IMR-90 (cell line): ENCODE measurements around the gene KLF8. TPM values are rescaled to one million over a fixed set of nuclear protein-coding genes. Genes with fewer than 3 reads are reported as not detected.

Source experiments
- ATAC-seq: fragments of 200-7000 bp; cut with Tn5 transposase; 2 replicates; pipeline ENCODE4 v1.9.1; 2020; ENCODE audit warnings: low read depth, mild to moderate bottlenecking, moderate library complexity
- BruUV-seq: library from RNA; stranded (reverse); fragments of 400-500 nt; replicated peaks from 2 replicates; lab custom pipeline; 2021; lab: Mats Ljungman, UMichigan
- CTCF ChIA-PET: fragments of 300-600 bp; formaldehyde crosslinking; extraction: SDS; loops from one replicate; lab custom pipeline; 2021; ENCODE audit warnings: antibody characterized with exemption; lab: Yijun Ruan, JAX
- POLR2A ChIA-PET: fragments of 300-600 bp; sonication (Branson Sonifier 250); formaldehyde crosslinking; loops from one replicate; lab custom pipeline; 2022; ENCODE audit warnings: antibody characterized with exemption; ENCODE audit not compliant: unreplicated experiment; lab: Charles Lee
- DNase-seq: peaks from one replicate; pipeline ENCODE4 v3.0.0; 2013
- H2AFZ ChIP-seq: replicated peaks from 2 replicates; pipeline ENCODE3; 2013; ENCODE audit warnings: low read length, mild to moderate bottlenecking; ENCODE audit not compliant: poor library complexity
- H2AK5ac ChIP-seq: 2 replicates; pipeline ENCODE4 v1.6.1; 2013; ENCODE audit warnings: low read depth, low read length, inconsistent platforms
- H2AK9ac ChIP-seq: replicated peaks from 2 replicates; pipeline ENCODE3; 2013; ENCODE audit warnings: mild to moderate bottlenecking, low read depth, low read length, moderate library complexity; ENCODE audit not compliant: poor library complexity
- H2BK120ac ChIP-seq: 2 replicates; pipeline ENCODE4 v1.6.1; 2013; ENCODE audit warnings: low read depth, low read length, inconsistent platforms
- H2BK15ac ChIP-seq: 3 replicates; pipeline ENCODE4 v1.6.1; 2013; ENCODE audit warnings: low read depth, low read length, inconsistent platforms
- H2BK20ac ChIP-seq: 2 replicates; pipeline ENCODE4 v1.6.1; 2013; ENCODE audit warnings: low read depth, mild to moderate bottlenecking, inconsistent platforms, low read length, moderate library complexity
- H2BK5ac ChIP-seq: 2 replicates; pipeline ENCODE4 v1.6.1; 2013; ENCODE audit warnings: mild to moderate bottlenecking, low read depth, low read length, inconsistent platforms; ENCODE audit not compliant: poor library complexity, severe bottlenecking
- H3K14ac ChIP-seq: replicated peaks from 2 replicates; pipeline ENCODE4 v1.6.1; 2013; ENCODE audit warnings: low read depth, low read length, inconsistent platforms
- H3K18ac ChIP-seq: 2 replicates; pipeline ENCODE4 v1.6.1; 2013; ENCODE audit warnings: low read depth, low read length, control low read depth
- H3K23ac ChIP-seq: 2 replicates; pipeline ENCODE4 v1.6.1; 2013; ENCODE audit warnings: low read depth, low read length, inconsistent platforms
- H3K27ac ChIP-seq: 2 replicates; pipeline ENCODE4 v1.5.1; 2013; ENCODE audit warnings: mild to moderate bottlenecking, control low read depth, low read length; ENCODE audit not compliant: insufficient read depth
- H3K27me3 ChIP-seq: 2 replicates; pipeline ENCODE4 v1.6.1; 2013; ENCODE audit warnings: low read length; ENCODE audit not compliant: control insufficient read depth, insufficient read depth
- H3K36me3 ChIP-seq: 2 replicates; pipeline ENCODE4 v1.6.1; 2013; ENCODE audit warnings: low read length, mixed read lengths; ENCODE audit not compliant: control insufficient read depth, insufficient read depth
- H3K4ac ChIP-seq: 2 replicates; pipeline ENCODE4 v1.6.1; 2013; ENCODE audit warnings: low read depth, low read length, inconsistent platforms
- H3K4me1 ChIP-seq: 2 replicates; pipeline ENCODE4 v1.6.1; 2013; ENCODE audit warnings: low read length, mixed read lengths; ENCODE audit not compliant: control insufficient read depth, insufficient read depth
- H3K4me2 ChIP-seq: 2 replicates; pipeline ENCODE4 v1.6.1; 2013; ENCODE audit warnings: low read depth, mild to moderate bottlenecking, control low read depth, low read length, moderate library complexity
- H3K4me3 ChIP-seq: 2 replicates; pipeline ENCODE4 v1.5.1; 2013; ENCODE audit warnings: low read depth, mild to moderate bottlenecking, control low read depth, low read length, moderate library complexity; ENCODE audit not compliant: insufficient read depth
- H3K56ac ChIP-seq: 2 replicates; pipeline ENCODE4 v1.6.1; 2013; ENCODE audit warnings: low read length, inconsistent platforms; ENCODE audit not compliant: insufficient read depth; ENCODE audit errors: extremely low read depth
- H3K79me1 ChIP-seq, 2 experiments: 2 replicates each; pipeline ENCODE4 v1.6.1; 2013; ENCODE audit warnings: low read length in 2 of 2, inconsistent platforms in 1 of 2, low read depth in 1 of 2
- H3K9ac ChIP-seq: 2 replicates; pipeline ENCODE4 v1.6.1; 2013; ENCODE audit warnings: low read depth, low read length, control low read depth
- H3K9me1 ChIP-seq: 2 replicates; pipeline ENCODE4 v1.6.1; 2013; ENCODE audit warnings: low read length, inconsistent platforms; ENCODE audit not compliant: insufficient read depth
- H3K9me3 ChIP-seq: 2 replicates; pipeline ENCODE4 v1.6.1; 2013; ENCODE audit warnings: low read length; ENCODE audit not compliant: control insufficient read depth, insufficient read depth
- H4K20me1 ChIP-seq: 2 replicates; pipeline ENCODE4 v1.6.1; 2013; ENCODE audit warnings: low read length, inconsistent platforms; ENCODE audit not compliant: insufficient read depth
- H4K5ac ChIP-seq: 2 replicates; pipeline ENCODE4 v1.6.1; 2013; ENCODE audit warnings: mild to moderate bottlenecking, low read depth, low read length, control low read depth
- H4K8ac ChIP-seq, 2 experiments: 2 replicates each; pipeline ENCODE4 v1.6.1; 2013; ENCODE audit warnings: low read depth in 2 of 2, low read length in 2 of 2, control low read depth in 1 of 2, inconsistent platforms in 1 of 2
- H4K91ac ChIP-seq: 2 replicates; pipeline ENCODE4 v1.6.1; 2013; ENCODE audit warnings: low read depth, low read length, inconsistent platforms; ENCODE audit not compliant: insufficient read depth
- FOS ChIP-seq: fragments of 150-350 bp; IDR thresholded peaks from 2 replicates; pipeline ENCODE4 v1.6.1; 2016; ENCODE audit warnings: low read depth, low read length
- MAZ ChIP-seq: IDR thresholded peaks from 2 replicates; pipeline ENCODE4 v1.6.1; 2012; ENCODE audit warnings: low read depth, mild to moderate bottlenecking, low read length, improper control_type of control experiment, moderate library complexity, borderline replicate concordance
- NFE2L2 ChIP-seq: fragments of 150-350 bp; IDR thresholded peaks from 2 replicates; pipeline ENCODE4 v1.6.1; 2016; ENCODE audit warnings: low read depth, mild to moderate bottlenecking, low read length
- RAD21 ChIP-seq: IDR thresholded peaks from 2 replicates; pipeline ENCODE4 v1.6.1; 2012; ENCODE audit warnings: low read length, improper control_type of control experiment
- RCOR1 ChIP-seq: IDR thresholded peaks from 2 replicates; pipeline ENCODE4 v1.6.1; 2012; ENCODE audit warnings: mild to moderate bottlenecking, low read length, improper control_type of control experiment; ENCODE audit not compliant: insufficient replicate concordance
- SMC3 ChIP-seq: fragments of 150-350 bp; IDR thresholded peaks from 2 replicates; pipeline ENCODE4 v1.6.1; 2016; ENCODE audit warnings: low read depth, mild to moderate bottlenecking, antibody characterized with exemption, low read length, moderate library complexity
- WGBS, 2 experiments: methylation state at CpG; one replicate each; pipeline versions ENCODE4 v1.1.5 to v1.1.7; 2013; ENCODE audit warnings: missing lambda C conversion rate in 2 of 2; ENCODE audit not compliant: insufficient read length in 1 of 2; ENCODE audit errors: extremely low coverage in 2 of 2; 5-methylcytosine and 5-hydroxymethylcytosine counted together
- dilution Hi-C: fragments of 300-500 bp; cut with HindIII; formaldehyde crosslinking; loops from one replicate; pipeline ENCODE4 v1.14.3; 2018; ENCODE audit warnings: low sequenced_read_pairs; ENCODE audit not compliant: unreplicated experiment
- in situ Hi-C: fragments of 300-500 bp; cut with MboI; formaldehyde crosslinking; loops from 3 replicates; pipeline ENCODE4 v1.14.3; 2019; ENCODE audit warnings: low sequenced_read_pairs, inconsistent platforms, mixed read lengths
- intact Hi-C: fragments of 100-400 bp; cut with micrococcal nuclease; formaldehyde crosslinking; loops from 2 replicates; pipeline ENCODE4 v1.10.0; 2022
- polyA plus RNA-seq, 3 experiments: library from polyadenylated mRNA; depleted of rRNA; stranded (reverse); fragments of >200 nt; gene quantifications; 2 replicates each; pipeline ENCODE4 v1.2.3, GENCODE V29; 2012; ENCODE audit warnings: low replicate concordance in 1 of 3
- total RNA-seq: library from RNA; depleted of rRNA; stranded (reverse); fragments of >200 nt; gene quantifications from 2 replicates; pipeline ENCODE4 v1.2.3, GENCODE V29; 2012
- TF ChIP-seq, protein P1 (sequence below): conservative IDR thresholded peaks from 2 replicates; pipeline ENCODE4 v1.5.1; 2012; ENCODE audit warnings: mild to moderate bottlenecking, low read depth, low read length, improper control_type of control experiment
- TF ChIP-seq, protein P2 (sequence below): fragments of 150-350 bp; IDR thresholded peaks from 2 replicates; pipeline ENCODE4 v1.6.1; 2017; ENCODE audit warnings: mild to moderate bottlenecking, antibody characterized with exemption, low read length, low read depth
- TF ChIP-seq, protein P3 (sequence below): fragments of 150-350 bp; IDR thresholded peaks from 2 replicates; pipeline ENCODE4 v1.6.1; 2016; ENCODE audit warnings: low read depth, mild to moderate bottlenecking, low read length, moderate library complexity, borderline replicate concordance

The KLF8 gene
- total and polyA plus RNA-seq, 2 of the 4 experiments (the other 2 are of a cell fraction) = 0.07 TPM; not detected in 1

DNA sequence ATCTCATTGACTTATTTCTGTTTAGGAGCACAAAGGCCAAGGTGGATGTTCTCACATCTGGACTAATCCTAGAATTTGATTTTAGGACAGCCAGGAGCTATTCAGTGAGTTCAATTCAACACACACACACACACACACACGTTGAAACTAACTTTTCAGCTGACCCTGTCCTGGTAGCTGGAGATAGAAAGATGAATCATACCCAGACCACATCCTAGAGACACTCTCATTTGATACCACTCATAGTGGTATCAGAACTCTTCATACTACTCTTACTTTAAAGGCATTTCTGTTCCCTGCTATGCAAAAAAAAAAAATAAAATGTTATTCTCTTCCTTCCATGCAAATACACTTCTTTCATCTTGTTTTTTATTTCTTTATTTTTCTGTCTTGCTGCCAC lies 36.7 kb downstream of the KLF8 start:
- Histone ChIP-seq H4K8ac (no peak overlapping the region), H3K14ac (no peak overlapping the region), H2BK5ac (no peak overlapping the region), H2AFZ (no peak overlapping the region), H3K27ac (no peak overlapping the region), H4K5ac (no peak overlapping the region), H3K4me1 (no peaks in the 10 kb centered on the region), H3K9ac (no peak overlapping the region), H2AK5ac (no peak overlapping the region), H3K9me1 (no peaks in the 10 kb centered on the region), H3K27me3 (no peaks in the 10 kb centered on the region), H3K4me2 (no peak overlapping the region), H3K56ac (no peak overlapping the region), H3K23ac (no peak overlapping the region), H3K4me3 (no peak overlapping the region), H2AK9ac (no peak overlapping the region), H4K91ac (no peak overlapping the region), H2BK15ac (no peak overlapping the region), H2BK20ac (no peak overlapping the region), H3K18ac (no peak overlapping the region), H4K20me1 (no peaks in the 10 kb centered on the region), H2BK120ac (no peak overlapping the region), H3K79me1 (no peaks in the 10 kb centered on the region), H3K9me3 (no peaks in the 10 kb centered on the region), H3K4ac (no peak overlapping the region), H3K36me3 (no peaks in the 10 kb centered on the region)
- BruUV-seq = no TSS peak
- in situ Hi-C loops = no loop called here
- no CpG with 5 or more reads among the region's 1 CpG for WGBS, 2 experiments
- dilution Hi-C loops = no loop called here
- CTCF ChIA-PET = no interaction called here
- no peak for ATAC-seq
- intact Hi-C loops = no loop called here
- TF ChIP-seq NFE2L2 (no peak), FOS (no peak), RCOR1 (no peak), MAZ (no peak), SMC3 (no peak), RAD21 (no peak)
- TF ChIP-seq, protein P1, sequence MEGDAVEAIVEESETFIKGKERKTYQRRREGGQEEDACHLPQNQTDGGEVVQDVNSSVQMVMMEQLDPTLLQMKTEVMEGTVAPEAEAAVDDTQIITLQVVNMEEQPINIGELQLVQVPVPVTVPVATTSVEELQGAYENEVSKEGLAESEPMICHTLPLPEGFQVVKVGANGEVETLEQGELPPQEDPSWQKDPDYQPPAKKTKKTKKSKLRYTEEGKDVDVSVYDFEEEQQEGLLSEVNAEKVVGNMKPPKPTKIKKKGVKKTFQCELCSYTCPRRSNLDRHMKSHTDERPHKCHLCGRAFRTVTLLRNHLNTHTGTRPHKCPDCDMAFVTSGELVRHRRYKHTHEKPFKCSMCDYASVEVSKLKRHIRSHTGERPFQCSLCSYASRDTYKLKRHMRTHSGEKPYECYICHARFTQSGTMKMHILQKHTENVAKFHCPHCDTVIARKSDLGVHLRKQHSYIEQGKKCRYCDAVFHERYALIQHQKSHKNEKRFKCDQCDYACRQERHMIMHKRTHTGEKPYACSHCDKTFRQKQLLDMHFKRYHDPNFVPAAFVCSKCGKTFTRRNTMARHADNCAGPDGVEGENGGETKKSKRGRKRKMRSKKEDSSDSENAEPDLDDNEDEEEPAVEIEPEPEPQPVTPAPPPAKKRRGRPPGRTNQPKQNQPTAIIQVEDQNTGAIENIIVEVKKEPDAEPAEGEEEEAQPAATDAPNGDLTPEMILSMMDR = no peak
- TF ChIP-seq, protein P2, sequence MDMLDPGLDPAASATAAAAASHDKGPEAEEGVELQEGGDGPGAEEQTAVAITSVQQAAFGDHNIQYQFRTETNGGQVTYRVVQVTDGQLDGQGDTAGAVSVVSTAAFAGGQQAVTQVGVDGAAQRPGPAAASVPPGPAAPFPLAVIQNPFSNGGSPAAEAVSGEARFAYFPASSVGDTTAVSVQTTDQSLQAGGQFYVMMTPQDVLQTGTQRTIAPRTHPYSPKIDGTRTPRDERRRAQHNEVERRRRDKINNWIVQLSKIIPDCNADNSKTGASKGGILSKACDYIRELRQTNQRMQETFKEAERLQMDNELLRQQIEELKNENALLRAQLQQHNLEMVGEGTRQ = no peak
- TF ChIP-seq, protein P3, sequence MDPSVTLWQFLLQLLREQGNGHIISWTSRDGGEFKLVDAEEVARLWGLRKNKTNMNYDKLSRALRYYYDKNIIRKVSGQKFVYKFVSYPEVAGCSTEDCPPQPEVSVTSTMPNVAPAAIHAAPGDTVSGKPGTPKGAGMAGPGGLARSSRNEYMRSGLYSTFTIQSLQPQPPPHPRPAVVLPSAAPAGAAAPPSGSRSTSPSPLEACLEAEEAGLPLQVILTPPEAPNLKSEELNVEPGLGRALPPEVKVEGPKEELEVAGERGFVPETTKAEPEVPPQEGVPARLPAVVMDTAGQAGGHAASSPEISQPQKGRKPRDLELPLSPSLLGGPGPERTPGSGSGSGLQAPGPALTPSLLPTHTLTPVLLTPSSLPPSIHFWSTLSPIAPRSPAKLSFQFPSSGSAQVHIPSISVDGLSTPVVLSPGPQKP = no peak
- POLR2A ChIA-PET = no interaction called here
- DNase-seq = no peak
